Liver (tissue), 3 donors: Measurements from ENCODE around the gene SYDE2.

Experiments
- EGR1 ChIP-seq, 2 donors: IDR thresholded peaks; 2 replicates each; pipeline ENCODE4 v1.6.1; 2016 to 2018; ENCODE audit warnings: antibody characterized with exemption in 2 of 2, low read depth in 2 of 2
- FOXA2 ChIP-seq: IDR thresholded peaks from 2 replicates; pipeline ENCODE4 v1.6.1; 2016; ENCODE audit warnings: antibody characterized with exemption
- GABPA ChIP-seq, 2 donors: IDR thresholded peaks in 1 of 2; conservative IDR thresholded peaks in 1 of 2; 2 replicates each; pipeline ENCODE4 v1.6.1; 2016; ENCODE audit warnings: antibody characterized with exemption in 2 of 2, mild to moderate bottlenecking in 1 of 2, moderate library complexity in 1 of 2
- HNF4A ChIP-seq, 2 donors: conservative IDR thresholded peaks; 2 replicates each; pipeline ENCODE4 v1.6.1; 2016; ENCODE audit warnings: antibody characterized with exemption in 2 of 2, mild to moderate bottlenecking in 2 of 2
- NR2F2 ChIP-seq: IDR thresholded peaks from 2 replicates; pipeline ENCODE4 v1.6.1; 2016; ENCODE audit warnings: antibody characterized with exemption
- RAD21 ChIP-seq, 2 donors: IDR thresholded peaks; 2 replicates each; pipeline ENCODE4 v1.6.1; 2016; ENCODE audit warnings: antibody characterized with exemption in 2 of 2, mild to moderate bottlenecking in 2 of 2
- RXRA ChIP-seq, 2 donors: IDR thresholded peaks; 2 replicates each; pipeline ENCODE4 v1.6.1; 2017 to 2018; ENCODE audit warnings: antibody characterized with exemption in 2 of 2, mild to moderate bottlenecking in 1 of 2
- TAF1 ChIP-seq: conservative IDR thresholded peaks from 2 replicates; pipeline ENCODE4 v1.6.1; 2016; ENCODE audit warnings: antibody characterized with exemption, mild to moderate bottlenecking
- YY1 ChIP-seq: IDR thresholded peaks from 2 replicates; pipeline ENCODE4 v1.6.1; 2016; ENCODE audit warnings: antibody characterized with exemption, mild to moderate bottlenecking
- TF ChIP-seq, protein P1 (sequence below): fragments of 150-350 bp; IDR thresholded peaks from 2 replicates; pipeline ENCODE4 v1.5.1; 2017; ENCODE audit warnings: improper control_type of control experiment, low read depth, low read length; ENCODE audit not compliant: missing input control
- TF ChIP-seq, protein P2 (sequence below): IDR thresholded peaks from 2 replicates; pipeline ENCODE4 v1.6.1; 2016; ENCODE audit warnings: antibody characterized with exemption, mild to moderate bottlenecking
- TF ChIP-seq, protein P3 (sequence below): IDR thresholded peaks from 2 replicates; pipeline ENCODE4 v1.6.1; 2016; ENCODE audit warnings: antibody characterized with exemption
- TF ChIP-seq, protein P4 (sequence below): IDR thresholded peaks from 2 replicates; pipeline ENCODE4 v1.6.1; 2016; ENCODE audit warnings: antibody characterized with exemption
- TF ChIP-seq, protein P5 (sequence below): IDR thresholded peaks from 2 replicates; pipeline ENCODE4 v1.6.1; 2016; ENCODE audit warnings: antibody characterized with exemption
- donor health status: healthy.
- donor health status: healthy.

DNA sequence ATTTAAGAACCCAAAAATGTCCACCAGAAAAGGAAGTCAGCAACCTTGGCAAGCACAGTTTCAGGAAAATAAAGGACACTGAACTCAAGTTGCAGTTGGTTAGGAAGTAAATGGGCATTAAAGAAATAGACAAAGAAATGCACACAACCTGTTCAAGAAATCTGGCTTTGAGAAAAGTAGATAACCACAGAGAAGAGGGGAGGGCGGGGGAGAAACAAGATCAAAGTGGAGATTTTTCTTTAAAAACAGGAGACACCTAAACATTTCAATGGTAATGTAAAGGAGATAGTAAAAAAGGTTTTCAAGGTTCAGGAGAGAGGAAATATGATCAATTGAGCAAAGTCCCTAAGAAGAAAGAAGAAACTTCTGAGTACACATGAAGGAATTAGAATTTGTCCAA, 29.1 kb downstream of the SYDE2 start:
- TF ChIP-seq, protein P1, sequence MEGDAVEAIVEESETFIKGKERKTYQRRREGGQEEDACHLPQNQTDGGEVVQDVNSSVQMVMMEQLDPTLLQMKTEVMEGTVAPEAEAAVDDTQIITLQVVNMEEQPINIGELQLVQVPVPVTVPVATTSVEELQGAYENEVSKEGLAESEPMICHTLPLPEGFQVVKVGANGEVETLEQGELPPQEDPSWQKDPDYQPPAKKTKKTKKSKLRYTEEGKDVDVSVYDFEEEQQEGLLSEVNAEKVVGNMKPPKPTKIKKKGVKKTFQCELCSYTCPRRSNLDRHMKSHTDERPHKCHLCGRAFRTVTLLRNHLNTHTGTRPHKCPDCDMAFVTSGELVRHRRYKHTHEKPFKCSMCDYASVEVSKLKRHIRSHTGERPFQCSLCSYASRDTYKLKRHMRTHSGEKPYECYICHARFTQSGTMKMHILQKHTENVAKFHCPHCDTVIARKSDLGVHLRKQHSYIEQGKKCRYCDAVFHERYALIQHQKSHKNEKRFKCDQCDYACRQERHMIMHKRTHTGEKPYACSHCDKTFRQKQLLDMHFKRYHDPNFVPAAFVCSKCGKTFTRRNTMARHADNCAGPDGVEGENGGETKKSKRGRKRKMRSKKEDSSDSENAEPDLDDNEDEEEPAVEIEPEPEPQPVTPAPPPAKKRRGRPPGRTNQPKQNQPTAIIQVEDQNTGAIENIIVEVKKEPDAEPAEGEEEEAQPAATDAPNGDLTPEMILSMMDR, result no peak
- TF ChIP-seq RAD21 (IDR thresholded peaks at IDR 0.05) (no peak), RXRA (IDR thresholded peaks at IDR 0.05) (no peak), TAF1 (no peak), HNF4A (conservative IDR thresholded peaks at IDR 0.05) (no peak), GABPA (IDR thresholded peaks at IDR 0.05 in 1 of 2, conservative IDR thresholded peaks at IDR 0.05 in 1 of 2) (no peak), EGR1 (IDR thresholded peaks at IDR 0.05; ENCODE audit: low read depth in 2 of 2) (no peak), YY1 (no peak), NR2F2 (no peak), FOXA2 (no peak)
- TF ChIP-seq, protein P2, sequence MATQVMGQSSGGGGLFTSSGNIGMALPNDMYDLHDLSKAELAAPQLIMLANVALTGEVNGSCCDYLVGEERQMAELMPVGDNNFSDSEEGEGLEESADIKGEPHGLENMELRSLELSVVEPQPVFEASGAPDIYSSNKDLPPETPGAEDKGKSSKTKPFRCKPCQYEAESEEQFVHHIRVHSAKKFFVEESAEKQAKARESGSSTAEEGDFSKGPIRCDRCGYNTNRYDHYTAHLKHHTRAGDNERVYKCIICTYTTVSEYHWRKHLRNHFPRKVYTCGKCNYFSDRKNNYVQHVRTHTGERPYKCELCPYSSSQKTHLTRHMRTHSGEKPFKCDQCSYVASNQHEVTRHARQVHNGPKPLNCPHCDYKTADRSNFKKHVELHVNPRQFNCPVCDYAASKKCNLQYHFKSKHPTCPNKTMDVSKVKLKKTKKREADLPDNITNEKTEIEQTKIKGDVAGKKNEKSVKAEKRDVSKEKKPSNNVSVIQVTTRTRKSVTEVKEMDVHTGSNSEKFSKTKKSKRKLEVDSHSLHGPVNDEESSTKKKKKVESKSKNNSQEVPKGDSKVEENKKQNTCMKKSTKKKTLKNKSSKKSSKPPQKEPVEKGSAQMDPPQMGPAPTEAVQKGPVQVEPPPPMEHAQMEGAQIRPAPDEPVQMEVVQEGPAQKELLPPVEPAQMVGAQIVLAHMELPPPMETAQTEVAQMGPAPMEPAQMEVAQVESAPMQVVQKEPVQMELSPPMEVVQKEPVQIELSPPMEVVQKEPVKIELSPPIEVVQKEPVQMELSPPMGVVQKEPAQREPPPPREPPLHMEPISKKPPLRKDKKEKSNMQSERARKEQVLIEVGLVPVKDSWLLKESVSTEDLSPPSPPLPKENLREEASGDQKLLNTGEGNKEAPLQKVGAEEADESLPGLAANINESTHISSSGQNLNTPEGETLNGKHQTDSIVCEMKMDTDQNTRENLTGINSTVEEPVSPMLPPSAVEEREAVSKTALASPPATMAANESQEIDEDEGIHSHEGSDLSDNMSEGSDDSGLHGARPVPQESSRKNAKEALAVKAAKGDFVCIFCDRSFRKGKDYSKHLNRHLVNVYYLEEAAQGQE, result no peak
- TF ChIP-seq, protein P3, sequence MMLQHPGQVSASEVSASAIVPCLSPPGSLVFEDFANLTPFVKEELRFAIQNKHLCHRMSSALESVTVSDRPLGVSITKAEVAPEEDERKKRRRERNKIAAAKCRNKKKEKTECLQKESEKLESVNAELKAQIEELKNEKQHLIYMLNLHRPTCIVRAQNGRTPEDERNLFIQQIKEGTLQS, result no peak
- TF ChIP-seq, protein P4, sequence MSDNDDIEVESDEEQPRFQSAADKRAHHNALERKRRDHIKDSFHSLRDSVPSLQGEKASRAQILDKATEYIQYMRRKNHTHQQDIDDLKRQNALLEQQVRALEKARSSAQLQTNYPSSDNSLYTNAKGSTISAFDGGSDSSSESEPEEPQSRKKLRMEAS, result no peak
- TF ChIP-seq, protein P5, sequence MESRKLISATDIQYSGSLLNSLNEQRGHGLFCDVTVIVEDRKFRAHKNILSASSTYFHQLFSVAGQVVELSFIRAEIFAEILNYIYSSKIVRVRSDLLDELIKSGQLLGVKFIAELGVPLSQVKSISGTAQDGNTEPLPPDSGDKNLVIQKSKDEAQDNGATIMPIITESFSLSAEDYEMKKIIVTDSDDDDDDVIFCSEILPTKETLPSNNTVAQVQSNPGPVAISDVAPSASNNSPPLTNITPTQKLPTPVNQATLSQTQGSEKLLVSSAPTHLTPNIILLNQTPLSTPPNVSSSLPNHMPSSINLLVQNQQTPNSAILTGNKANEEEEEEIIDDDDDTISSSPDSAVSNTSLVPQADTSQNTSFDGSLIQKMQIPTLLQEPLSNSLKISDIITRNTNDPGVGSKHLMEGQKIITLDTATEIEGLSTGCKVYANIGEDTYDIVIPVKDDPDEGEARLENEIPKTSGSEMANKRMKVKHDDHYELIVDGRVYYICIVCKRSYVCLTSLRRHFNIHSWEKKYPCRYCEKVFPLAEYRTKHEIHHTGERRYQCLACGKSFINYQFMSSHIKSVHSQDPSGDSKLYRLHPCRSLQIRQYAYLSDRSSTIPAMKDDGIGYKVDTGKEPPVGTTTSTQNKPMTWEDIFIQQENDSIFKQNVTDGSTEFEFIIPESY, result no peak
